D721Med (cell line): ENCODE data around the gene C1orf185.
"Not testable (repeated sequence)": the region's sequence is repeated elsewhere in the genome, so short reads cannot be mapped to it uniquely, and the experiment has no call there.

ENCODE experiments used
- DNase-seq: peaks from one replicate; pipeline ENCODE4 v3.0.0; 2011; ENCODE audit warnings: low spot score; ENCODE audit not compliant: insufficient read length
- FAIRE-seq: peaks from 2 replicates; lab custom pipeline; 2011; peaks lifted over from hg19 to GRCh38; lab: Jason Lieb, UNC
- TF ChIP-seq, protein P1 (sequence below): IDR thresholded peaks from 2 replicates; pipeline ENCODE4 v1.5.1; 2012; ENCODE audit warnings: mild to moderate bottlenecking, control low read depth; ENCODE audit not compliant: insufficient read depth; ENCODE audit errors: missing control alignments

The C1orf185 gene

GRCh38 chr1:51131185-51131584 is 29.2 kb downstream of the C1orf185 start:
- TF ChIP-seq, protein P1, sequence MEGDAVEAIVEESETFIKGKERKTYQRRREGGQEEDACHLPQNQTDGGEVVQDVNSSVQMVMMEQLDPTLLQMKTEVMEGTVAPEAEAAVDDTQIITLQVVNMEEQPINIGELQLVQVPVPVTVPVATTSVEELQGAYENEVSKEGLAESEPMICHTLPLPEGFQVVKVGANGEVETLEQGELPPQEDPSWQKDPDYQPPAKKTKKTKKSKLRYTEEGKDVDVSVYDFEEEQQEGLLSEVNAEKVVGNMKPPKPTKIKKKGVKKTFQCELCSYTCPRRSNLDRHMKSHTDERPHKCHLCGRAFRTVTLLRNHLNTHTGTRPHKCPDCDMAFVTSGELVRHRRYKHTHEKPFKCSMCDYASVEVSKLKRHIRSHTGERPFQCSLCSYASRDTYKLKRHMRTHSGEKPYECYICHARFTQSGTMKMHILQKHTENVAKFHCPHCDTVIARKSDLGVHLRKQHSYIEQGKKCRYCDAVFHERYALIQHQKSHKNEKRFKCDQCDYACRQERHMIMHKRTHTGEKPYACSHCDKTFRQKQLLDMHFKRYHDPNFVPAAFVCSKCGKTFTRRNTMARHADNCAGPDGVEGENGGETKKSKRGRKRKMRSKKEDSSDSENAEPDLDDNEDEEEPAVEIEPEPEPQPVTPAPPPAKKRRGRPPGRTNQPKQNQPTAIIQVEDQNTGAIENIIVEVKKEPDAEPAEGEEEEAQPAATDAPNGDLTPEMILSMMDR = no peak
- DNase-seq (no peak), FAIRE-seq (no peak)

- TF ChIP-seq, protein P1 = no peak
- FAIRE-seq (no peak), DNase-seq (no peak)
These were observed 31.0 kb downstream of the C1orf185 start for GRCh38 chr1:51133045-51133444.

- DNase-seq, FAIRE-seq: not testable (repeated sequence)
These were observed 35.7 kb downstream of the C1orf185 start for GRCh38 chr1:51137696-51138095.

- TF ChIP-seq, protein P1 = no peak
- no peak for FAIRE-seq
These were observed 37.4 kb downstream of the C1orf185 start for GRCh38 chr1:51139474-51139873.

DNA sequence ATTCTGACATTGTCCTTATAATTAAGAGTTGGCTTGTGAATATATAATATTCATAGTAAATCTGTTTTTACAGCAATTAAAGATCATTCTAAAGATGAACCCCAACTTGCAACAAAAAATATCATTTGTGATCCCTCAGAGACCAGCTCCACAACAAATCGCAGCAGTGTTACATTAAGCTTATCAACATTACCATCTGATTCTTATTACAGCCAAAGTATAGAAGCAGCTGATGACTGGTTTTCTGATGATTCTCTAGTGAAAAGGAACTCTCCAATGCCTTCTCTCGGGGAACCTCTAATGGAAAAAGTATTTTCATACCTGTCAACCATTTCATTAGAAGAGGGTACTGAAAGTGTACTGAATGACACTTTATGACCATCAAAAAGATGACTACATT is 45.4 kb downstream of the C1orf185 start:
- TF ChIP-seq, protein P1 = no peak
- no peak for FAIRE-seq
- no peak for DNase-seq

More at GRCh38 chr1:51139474-51139873, 37.4 kb downstream of the C1orf185 start:
- no peak for DNase-seq

GRCh38 chr1:51154776-51155175 is 52.7 kb downstream of the C1orf185 start:
- TF ChIP-seq, protein P1 = no peak

GRCh38 chr1:51156752-51157151 is 54.7 kb downstream of the C1orf185 start:
- DNase-seq (no peak), FAIRE-seq (no peak)
- TF ChIP-seq, protein P1 = no peak

More at GRCh38 chr1:51154776-51155175, 52.7 kb downstream of the C1orf185 start:
- FAIRE-seq = no peak
- no peak for DNase-seq

DNA sequence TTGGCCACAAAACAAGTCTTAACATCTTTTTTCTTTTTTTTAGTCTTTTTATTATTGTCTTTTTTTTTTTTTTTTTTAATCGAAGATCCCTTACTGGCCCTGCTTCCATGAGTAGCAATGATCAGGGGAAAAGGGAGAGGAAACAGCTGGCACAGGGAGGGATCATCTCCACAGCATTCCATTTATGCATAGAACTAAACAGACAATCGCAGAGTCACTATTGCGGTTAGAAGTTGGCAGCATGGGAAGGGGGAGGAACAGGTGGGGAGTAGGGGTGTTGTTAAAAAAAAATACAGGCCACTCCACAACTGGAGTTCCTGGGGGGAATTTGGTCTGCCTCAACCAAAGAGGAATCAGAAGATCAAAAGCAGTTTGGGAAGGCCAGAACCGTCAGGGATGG is 55.4 kb downstream of the C1orf185 start:
- TF ChIP-seq, protein P1 = no peak
- FAIRE-seq (no peak), DNase-seq (no peak)
